HepG2 (cell line): ENCODE results near the gene CLDN9. TPM values are rescaled to one million over a fixed set of nuclear protein-coding genes. Genes with fewer than 3 reads are reported as not detected.

Experiments used
- ASH2L ChIP-seq: fragments of 300-600, 200-600 bp; sonication (generic); IDR thresholded peaks from 2 replicates; pipeline ENCODE4 v1.7.0; 2017; ENCODE audit warnings: low read depth, mild to moderate bottlenecking, moderate library complexity, mixed read lengths, low read length; ENCODE audit not compliant: insufficient read length
- FLYWCH1 ChIP-seq: sonication (generic); formaldehyde crosslinking; IDR thresholded peaks from 2 replicates; pipeline ENCODE4 v1.8.1; 2023; ENCODE audit warnings: mild to moderate bottlenecking, missing genetic modification reagents
- HES4 ChIP-seq: sonication (generic); formaldehyde crosslinking; IDR thresholded peaks from 2 replicates; pipeline ENCODE4 v1.9.0; 2021; ENCODE audit warnings: mild to moderate bottlenecking, missing genetic modification reagents, borderline replicate concordance
- NFYB ChIP-seq: sonication (generic); formaldehyde crosslinking; IDR thresholded peaks from 2 replicates; pipeline ENCODE4 v1.4.0; 2020; ENCODE audit warnings: missing genetic modification reagents
- NPAS2 ChIP-seq: sonication (generic); formaldehyde crosslinking; IDR thresholded peaks from 2 replicates; pipeline ENCODE4 v1.8.0; 2022; ENCODE audit warnings: mild to moderate bottlenecking, missing genetic modification reagents, borderline replicate concordance
- TCF7L2 ChIP-seq: IDR thresholded peaks from 2 replicates; pipeline ENCODE4 v1.6.1; 2011; ENCODE audit warnings: mild to moderate bottlenecking, low read depth, low read length, moderate library complexity
- TRAFD1 ChIP-seq: sonication (generic); formaldehyde crosslinking; IDR thresholded peaks from 2 replicates; pipeline ENCODE4 v1.5.1; 2020; ENCODE audit warnings: missing genetic modification reagents, mild to moderate bottlenecking, borderline replicate concordance
- ZFP36L1 ChIP-seq: sonication (generic); formaldehyde crosslinking; IDR thresholded peaks from 2 replicates; pipeline ENCODE4 v1.8.0; 2022; ENCODE audit warnings: mild to moderate bottlenecking, missing genetic modification reagents, moderate library complexity
- ZNF335 ChIP-seq: sonication (generic); formaldehyde crosslinking; IDR thresholded peaks from 2 replicates; pipeline ENCODE4 v1.4.0; 2020; ENCODE audit warnings: missing genetic modification reagents
- ZNF431 ChIP-seq: sonication (generic); formaldehyde crosslinking; IDR thresholded peaks from 2 replicates; pipeline ENCODE4 v1.9.0; 2022; ENCODE audit warnings: missing genetic modification reagents, low read depth, mild to moderate bottlenecking, borderline replicate concordance
- ZNF460 ChIP-seq: sonication (generic); formaldehyde crosslinking; IDR thresholded peaks from 2 replicates; pipeline ENCODE4 v1.5.1; 2020; ENCODE audit warnings: missing genetic modification reagents, mild to moderate bottlenecking, borderline replicate concordance
- ZNF512B ChIP-seq: sonication (generic); formaldehyde crosslinking; IDR thresholded peaks from 2 replicates; pipeline ENCODE4 v1.5.1; 2020; ENCODE audit warnings: missing genetic modification reagents, mild to moderate bottlenecking, borderline replicate concordance
- polyA plus RNA-seq, 8 experiments: library from polyadenylated mRNA; depleted of rRNA in 3 of 8; stranded (reverse) in 7 of 8; unstranded in 1 of 8; fragments of >200 nt; fragmentation: Illumina TruSeq in 4 of 8; extraction: Trizol in 4 of 8; gene quantifications; 2 replicates each; pipeline versions ENCODE4 v1.2.1 to v1.2.3, GENCODE V29; 2011 to 2016; ENCODE audit warnings: low read depth in 4 of 8, missing spikeins in 1 of 8, mixed read lengths in 1 of 8; ENCODE audit not compliant: insufficient read depth in 1 of 8
- total RNA-seq, 5 experiments: library from RNA; depleted of rRNA; stranded (reverse); fragments of >200 nt; fragmentation: Illumina TruSeq; extraction: Trizol; gene quantifications; 2 replicates each; pipeline ENCODE4 v1.2.3, GENCODE V29; 2016; ENCODE audit warnings: low read depth in 1 of 5
- TF ChIP-seq, protein P1 (sequence below): sonication (generic); formaldehyde crosslinking; IDR thresholded peaks from 2 replicates; pipeline ENCODE4 v1.4.0; 2020; ENCODE audit warnings: missing genetic modification reagents, mild to moderate bottlenecking, borderline replicate concordance
- TF ChIP-seq, protein P2 (sequence below): sonication (generic); formaldehyde crosslinking; IDR thresholded peaks from 2 replicates; pipeline ENCODE4 v1.8.0; 2022; ENCODE audit warnings: mild to moderate bottlenecking, missing genetic modification reagents, moderate library complexity
- TF ChIP-seq, protein P3 (sequence below): sonication (generic); formaldehyde crosslinking; IDR thresholded peaks from 2 replicates; pipeline ENCODE4 v1.4.0; 2020; ENCODE audit warnings: missing genetic modification reagents
- TF ChIP-seq, protein P4 (sequence below): sonication (generic); formaldehyde crosslinking; IDR thresholded peaks from 2 replicates; pipeline ENCODE4 v1.4.0; 2020; ENCODE audit warnings: mild to moderate bottlenecking, missing genetic modification reagents, borderline replicate concordance

The CLDN9 gene
- total and polyA plus RNA-seq, 2 of the 13 experiments (the other 11 are each of a cell fraction or from before 2014, with no cell fraction given) = 0.15 to 0.26 TPM

- TF ChIP-seq, protein P1, sequence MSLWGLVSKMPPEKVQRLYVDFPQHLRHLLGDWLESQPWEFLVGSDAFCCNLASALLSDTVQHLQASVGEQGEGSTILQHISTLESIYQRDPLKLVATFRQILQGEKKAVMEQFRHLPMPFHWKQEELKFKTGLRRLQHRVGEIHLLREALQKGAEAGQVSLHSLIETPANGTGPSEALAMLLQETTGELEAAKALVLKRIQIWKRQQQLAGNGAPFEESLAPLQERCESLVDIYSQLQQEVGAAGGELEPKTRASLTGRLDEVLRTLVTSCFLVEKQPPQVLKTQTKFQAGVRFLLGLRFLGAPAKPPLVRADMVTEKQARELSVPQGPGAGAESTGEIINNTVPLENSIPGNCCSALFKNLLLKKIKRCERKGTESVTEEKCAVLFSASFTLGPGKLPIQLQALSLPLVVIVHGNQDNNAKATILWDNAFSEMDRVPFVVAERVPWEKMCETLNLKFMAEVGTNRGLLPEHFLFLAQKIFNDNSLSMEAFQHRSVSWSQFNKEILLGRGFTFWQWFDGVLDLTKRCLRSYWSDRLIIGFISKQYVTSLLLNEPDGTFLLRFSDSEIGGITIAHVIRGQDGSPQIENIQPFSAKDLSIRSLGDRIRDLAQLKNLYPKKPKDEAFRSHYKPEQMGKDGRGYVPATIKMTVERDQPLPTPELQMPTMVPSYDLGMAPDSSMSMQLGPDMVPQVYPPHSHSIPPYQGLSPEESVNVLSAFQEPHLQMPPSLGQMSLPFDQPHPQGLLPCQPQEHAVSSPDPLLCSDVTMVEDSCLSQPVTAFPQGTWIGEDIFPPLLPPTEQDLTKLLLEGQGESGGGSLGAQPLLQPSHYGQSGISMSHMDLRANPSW (CRISPR knock-in tag) = no peak
- TF ChIP-seq TRAFD1 (CRISPR knock-in tag) (no peak), NFYB (CRISPR knock-in tag) (peak; percentile 26; the same call in 1 of the 2 replicates), TCF7L2 (no peak), FLYWCH1 (CRISPR knock-in tag) (no peak), NPAS2 (CRISPR knock-in tag) (no peak), ZNF335 (no peak), ZNF512B (CRISPR knock-in tag) (no peak), ZNF431 (CRISPR knock-in tag) (no peak), HES4 (CRISPR knock-in tag) (no peak), ZFP36L1 (CRISPR knock-in tag) (no peak), ZNF460 (CRISPR knock-in tag) (no peak), ASH2L (no peak)
- TF ChIP-seq, protein P2, sequence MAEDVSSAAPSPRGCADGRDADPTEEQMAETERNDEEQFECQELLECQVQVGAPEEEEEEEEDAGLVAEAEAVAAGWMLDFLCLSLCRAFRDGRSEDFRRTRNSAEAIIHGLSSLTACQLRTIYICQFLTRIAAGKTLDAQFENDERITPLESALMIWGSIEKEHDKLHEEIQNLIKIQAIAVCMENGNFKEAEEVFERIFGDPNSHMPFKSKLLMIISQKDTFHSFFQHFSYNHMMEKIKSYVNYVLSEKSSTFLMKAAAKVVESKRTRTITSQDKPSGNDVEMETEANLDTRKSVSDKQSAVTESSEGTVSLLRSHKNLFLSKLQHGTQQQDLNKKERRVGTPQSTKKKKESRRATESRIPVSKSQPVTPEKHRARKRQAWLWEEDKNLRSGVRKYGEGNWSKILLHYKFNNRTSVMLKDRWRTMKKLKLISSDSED = no peak
- TF ChIP-seq, protein P3, sequence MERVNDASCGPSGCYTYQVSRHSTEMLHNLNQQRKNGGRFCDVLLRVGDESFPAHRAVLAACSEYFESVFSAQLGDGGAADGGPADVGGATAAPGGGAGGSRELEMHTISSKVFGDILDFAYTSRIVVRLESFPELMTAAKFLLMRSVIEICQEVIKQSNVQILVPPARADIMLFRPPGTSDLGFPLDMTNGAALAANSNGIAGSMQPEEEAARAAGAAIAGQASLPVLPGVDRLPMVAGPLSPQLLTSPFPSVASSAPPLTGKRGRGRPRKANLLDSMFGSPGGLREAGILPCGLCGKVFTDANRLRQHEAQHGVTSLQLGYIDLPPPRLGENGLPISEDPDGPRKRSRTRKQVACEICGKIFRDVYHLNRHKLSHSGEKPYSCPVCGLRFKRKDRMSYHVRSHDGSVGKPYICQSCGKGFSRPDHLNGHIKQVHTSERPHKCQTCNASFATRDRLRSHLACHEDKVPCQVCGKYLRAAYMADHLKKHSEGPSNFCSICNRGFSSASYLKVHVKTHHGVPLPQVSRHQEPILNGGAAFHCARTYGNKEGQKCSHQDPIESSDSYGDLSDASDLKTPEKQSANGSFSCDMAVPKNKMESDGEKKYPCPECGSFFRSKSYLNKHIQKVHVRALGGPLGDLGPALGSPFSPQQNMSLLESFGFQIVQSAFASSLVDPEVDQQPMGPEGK = peak; percentile 91
- TF ChIP-seq, protein P4, sequence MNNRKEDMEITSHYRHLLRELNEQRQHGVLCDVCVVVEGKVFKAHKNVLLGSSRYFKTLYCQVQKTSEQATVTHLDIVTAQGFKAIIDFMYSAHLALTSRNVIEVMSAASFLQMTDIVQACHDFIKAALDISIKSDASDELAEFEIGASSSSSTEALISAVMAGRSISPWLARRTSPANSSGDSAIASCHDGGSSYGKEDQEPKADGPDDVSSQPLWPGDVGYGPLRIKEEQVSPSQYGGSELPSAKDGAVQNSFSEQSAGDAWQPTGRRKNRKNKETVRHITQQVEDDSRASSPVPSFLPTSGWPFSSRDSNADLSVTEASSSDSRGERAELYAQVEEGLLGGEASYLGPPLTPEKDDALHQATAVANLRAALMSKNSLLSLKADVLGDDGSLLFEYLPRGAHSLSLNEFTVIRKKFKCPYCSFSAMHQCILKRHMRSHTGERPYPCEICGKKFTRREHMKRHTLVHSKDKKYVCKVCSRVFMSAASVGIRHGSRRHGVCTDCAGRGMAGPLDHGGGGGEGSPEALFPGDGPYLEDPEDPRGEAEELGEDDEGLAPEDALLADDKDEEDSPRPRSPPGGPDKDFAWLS (CRISPR knock-in tag) = no peak
These were observed 7.9 kb upstream of the CLDN9 start (continued) for GRCh38 chr16:3004781-3005284.
